ENCODE data around the gene BCL11A. TPM values are rescaled to one million over a fixed set of nuclear protein-coding genes. Genes with fewer than 3 reads are reported as not detected.

The BCL11A gene
- polyA plus RNA-seq, 1 donor from 2014 or later: 44.0 TPM

DNA sequence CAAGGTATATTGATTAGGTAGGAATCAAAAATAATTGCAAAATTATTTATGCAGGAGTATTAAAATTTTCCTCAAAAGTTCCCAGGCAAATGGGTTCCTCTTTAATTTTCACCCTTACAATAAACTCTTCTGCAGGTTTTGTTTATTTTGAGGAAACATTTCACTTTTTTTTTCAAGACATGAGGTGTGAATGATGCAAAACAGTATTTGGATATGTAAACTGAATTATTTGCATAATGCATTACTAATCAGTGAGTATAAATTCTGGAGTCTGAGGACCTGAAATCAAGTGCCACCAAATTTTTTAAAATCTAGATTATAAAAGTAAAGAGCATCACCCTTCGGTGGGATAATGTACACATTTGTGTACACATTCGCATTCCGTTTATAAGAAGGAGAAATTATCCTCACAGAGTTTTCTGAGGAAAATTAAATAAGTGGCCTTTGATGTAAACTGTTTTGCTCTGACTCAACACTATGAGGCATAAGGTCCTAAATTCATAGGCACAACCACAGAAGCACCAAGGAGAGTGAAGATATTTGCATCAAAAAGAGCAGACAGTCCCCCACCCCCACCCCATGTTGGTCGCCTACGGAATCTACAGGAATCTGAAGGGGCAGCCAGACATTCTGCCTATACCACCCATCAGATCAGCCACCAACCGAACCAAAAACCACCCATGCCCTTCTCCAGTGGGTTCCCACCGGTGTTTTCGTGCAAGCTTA lies 33.1 kb downstream of the BCL11A start:
- H3F3A ChIP-seq (ENCODE audit: insufficient read depth, low read length, poor library complexity, severe bottlenecking): no peaks in the 10 kb centered on the region
- no peak overlapping the region for H2AFZ ChIP-seq (ENCODE audit: low read depth, low read length)
- no peaks in the 10 kb centered on the region for H3K9me2 ChIP-seq (ENCODE audit: insufficient read depth, low read length)
- TF ChIP-seq, protein P1, sequence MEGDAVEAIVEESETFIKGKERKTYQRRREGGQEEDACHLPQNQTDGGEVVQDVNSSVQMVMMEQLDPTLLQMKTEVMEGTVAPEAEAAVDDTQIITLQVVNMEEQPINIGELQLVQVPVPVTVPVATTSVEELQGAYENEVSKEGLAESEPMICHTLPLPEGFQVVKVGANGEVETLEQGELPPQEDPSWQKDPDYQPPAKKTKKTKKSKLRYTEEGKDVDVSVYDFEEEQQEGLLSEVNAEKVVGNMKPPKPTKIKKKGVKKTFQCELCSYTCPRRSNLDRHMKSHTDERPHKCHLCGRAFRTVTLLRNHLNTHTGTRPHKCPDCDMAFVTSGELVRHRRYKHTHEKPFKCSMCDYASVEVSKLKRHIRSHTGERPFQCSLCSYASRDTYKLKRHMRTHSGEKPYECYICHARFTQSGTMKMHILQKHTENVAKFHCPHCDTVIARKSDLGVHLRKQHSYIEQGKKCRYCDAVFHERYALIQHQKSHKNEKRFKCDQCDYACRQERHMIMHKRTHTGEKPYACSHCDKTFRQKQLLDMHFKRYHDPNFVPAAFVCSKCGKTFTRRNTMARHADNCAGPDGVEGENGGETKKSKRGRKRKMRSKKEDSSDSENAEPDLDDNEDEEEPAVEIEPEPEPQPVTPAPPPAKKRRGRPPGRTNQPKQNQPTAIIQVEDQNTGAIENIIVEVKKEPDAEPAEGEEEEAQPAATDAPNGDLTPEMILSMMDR (IDR thresholded peaks at IDR 0.05; ENCODE audit: poor library complexity, severe bottlenecking): no peak
- TF ChIP-seq, protein P2, sequence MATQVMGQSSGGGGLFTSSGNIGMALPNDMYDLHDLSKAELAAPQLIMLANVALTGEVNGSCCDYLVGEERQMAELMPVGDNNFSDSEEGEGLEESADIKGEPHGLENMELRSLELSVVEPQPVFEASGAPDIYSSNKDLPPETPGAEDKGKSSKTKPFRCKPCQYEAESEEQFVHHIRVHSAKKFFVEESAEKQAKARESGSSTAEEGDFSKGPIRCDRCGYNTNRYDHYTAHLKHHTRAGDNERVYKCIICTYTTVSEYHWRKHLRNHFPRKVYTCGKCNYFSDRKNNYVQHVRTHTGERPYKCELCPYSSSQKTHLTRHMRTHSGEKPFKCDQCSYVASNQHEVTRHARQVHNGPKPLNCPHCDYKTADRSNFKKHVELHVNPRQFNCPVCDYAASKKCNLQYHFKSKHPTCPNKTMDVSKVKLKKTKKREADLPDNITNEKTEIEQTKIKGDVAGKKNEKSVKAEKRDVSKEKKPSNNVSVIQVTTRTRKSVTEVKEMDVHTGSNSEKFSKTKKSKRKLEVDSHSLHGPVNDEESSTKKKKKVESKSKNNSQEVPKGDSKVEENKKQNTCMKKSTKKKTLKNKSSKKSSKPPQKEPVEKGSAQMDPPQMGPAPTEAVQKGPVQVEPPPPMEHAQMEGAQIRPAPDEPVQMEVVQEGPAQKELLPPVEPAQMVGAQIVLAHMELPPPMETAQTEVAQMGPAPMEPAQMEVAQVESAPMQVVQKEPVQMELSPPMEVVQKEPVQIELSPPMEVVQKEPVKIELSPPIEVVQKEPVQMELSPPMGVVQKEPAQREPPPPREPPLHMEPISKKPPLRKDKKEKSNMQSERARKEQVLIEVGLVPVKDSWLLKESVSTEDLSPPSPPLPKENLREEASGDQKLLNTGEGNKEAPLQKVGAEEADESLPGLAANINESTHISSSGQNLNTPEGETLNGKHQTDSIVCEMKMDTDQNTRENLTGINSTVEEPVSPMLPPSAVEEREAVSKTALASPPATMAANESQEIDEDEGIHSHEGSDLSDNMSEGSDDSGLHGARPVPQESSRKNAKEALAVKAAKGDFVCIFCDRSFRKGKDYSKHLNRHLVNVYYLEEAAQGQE (IDR thresholded peaks at IDR 0.05; ENCODE audit: borderline replicate concordance): no peak
- no peak for TF ChIP-seq MXI1 (conservative IDR thresholded peaks at IDR 0.05; ENCODE audit: poor library complexity, severe bottlenecking)
- TF ChIP-seq POLR2AphosphoS5 (IDR thresholded peaks at IDR 0.05): no peak
- H3K79me2 ChIP-seq (replicated peaks; ENCODE audit: insufficient read depth, low read length): peaks cover 98% of the 10 kb centered on the region
- H3K27ac ChIP-seq (ENCODE audit: low read length): no peak overlapping the region
- H3K9me3 ChIP-seq (ENCODE audit: low read length): no peaks in the 10 kb centered on the region
- no peaks in the 10 kb centered on the region for H4K20me1 ChIP-seq (ENCODE audit: insufficient read depth)
- no peak overlapping the region for H3K9ac ChIP-seq (ENCODE audit: low read length)
- H3K4me2 ChIP-seq (ENCODE audit: low read length): no peak overlapping the region
- H3K27me3 ChIP-seq (ENCODE audit: insufficient read depth, low read depth, low read length): no peaks in the 10 kb centered on the region
- H3K36me3 ChIP-seq (ENCODE audit: insufficient read depth, low read length): no peaks in the 10 kb centered on the region
- no peak overlapping the region for H3K4me3 ChIP-seq (ENCODE audit: low read length)

DNA sequence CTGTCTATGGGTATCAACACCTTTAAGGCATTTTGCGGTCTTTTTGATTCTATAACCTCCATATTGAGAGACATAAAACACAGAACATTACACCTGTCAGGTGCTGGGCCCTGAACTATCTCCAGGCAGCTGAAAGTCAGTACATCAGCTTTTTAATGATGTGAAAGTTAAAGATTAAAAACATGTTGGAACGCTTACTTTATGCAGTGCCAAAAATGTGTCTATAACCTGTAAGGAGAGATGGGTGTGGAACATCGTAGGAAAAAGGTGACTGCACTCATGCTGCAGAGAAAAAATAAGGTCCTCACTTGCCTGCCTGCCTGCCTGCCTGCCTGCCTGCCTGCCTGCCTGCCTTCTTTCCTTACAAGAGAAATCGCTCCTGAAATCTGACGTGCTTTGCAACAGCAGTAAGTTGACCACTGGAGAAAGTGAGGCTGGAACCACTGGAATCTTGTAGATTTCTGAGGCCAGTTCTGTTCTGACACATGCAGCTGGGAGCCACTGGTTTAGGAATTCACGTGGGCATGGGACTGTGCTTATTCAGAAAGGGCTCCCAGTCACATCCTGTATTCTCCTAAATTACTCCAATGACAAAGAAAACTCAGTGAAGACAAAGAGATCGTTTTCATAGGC lies 34.1 kb downstream of the BCL11A start:
- H3K9me3 ChIP-seq (ENCODE audit: low read length): no peaks in the 10 kb centered on the region
- H3K4me2 ChIP-seq (ENCODE audit: low read length): no peak overlapping the region
- H3K27me3 ChIP-seq (ENCODE audit: insufficient read depth, low read depth, low read length): no peaks in the 10 kb centered on the region
- no peaks in the 10 kb centered on the region for H3K36me3 ChIP-seq (ENCODE audit: insufficient read depth, low read length)
- H3K9me2 ChIP-seq (ENCODE audit: insufficient read depth, low read length): no peaks in the 10 kb centered on the region
- H3K27ac ChIP-seq (ENCODE audit: low read length): no peak overlapping the region
- no peaks in the 10 kb centered on the region for H3F3A ChIP-seq (ENCODE audit: insufficient read depth, low read length, poor library complexity, severe bottlenecking)
- H3K79me2 ChIP-seq (replicated peaks; ENCODE audit: insufficient read depth, low read length): peaks cover 99% of the 10 kb centered on the region
- H3K9ac ChIP-seq (ENCODE audit: low read length): no peak overlapping the region
- TF ChIP-seq, protein P1 (IDR thresholded peaks at IDR 0.05; ENCODE audit: poor library complexity, severe bottlenecking): no peak
- TF ChIP-seq RAD21 (conservative IDR thresholded peaks at IDR 0.05): no peak
- no peak for TF ChIP-seq POLR2AphosphoS5 (IDR thresholded peaks at IDR 0.05)
- TF ChIP-seq MXI1 (conservative IDR thresholded peaks at IDR 0.05; ENCODE audit: poor library complexity, severe bottlenecking): no peak
- TF ChIP-seq, protein P2 (IDR thresholded peaks at IDR 0.05; ENCODE audit: borderline replicate concordance): no peak
- no peak for TF ChIP-seq EP300 (conservative IDR thresholded peaks at IDR 0.05; ENCODE audit: poor library complexity, severe bottlenecking)
- TF ChIP-seq TAF1 (IDR thresholded peaks at IDR 0.05; ENCODE audit: low read depth): no peak
- no peak for TF ChIP-seq EZH2 (IDR thresholded peaks at IDR 0.05; ENCODE audit: borderline replicate concordance, insufficient read depth, low read length, poor library complexity, severe bottlenecking)
- no peak for TF ChIP-seq SMC3 (conservative IDR thresholded peaks at IDR 0.05; ENCODE audit: poor library complexity)
- no peak overlapping the region for H3K4me3 ChIP-seq (ENCODE audit: low read length)
- no peaks in the 10 kb centered on the region for H4K20me1 ChIP-seq (ENCODE audit: insufficient read depth)
- H2AFZ ChIP-seq (ENCODE audit: low read depth, low read length): no peak overlapping the region
